Ovary (tissue), 3 donors: ENCODE results near the gene MRPL44.

Experiments
- CTCF ChIP-seq, 3 donors: fragments of 450-650 bp in 2 of 3; fragments of 200-600 bp in 1 of 3; IDR thresholded peaks; one replicate each; pipeline versions ENCODE4 v1.5.1 to v1.8.0; 2016 to 2022; ENCODE audit warnings: antibody characterized with exemption in 3 of 3, mild to moderate bottlenecking in 1 of 3
- EP300 ChIP-seq: sonication (generic); formaldehyde crosslinking; IDR thresholded peaks from one replicate; pipeline ENCODE4 v1.6.1; 2017; ENCODE audit warnings: antibody characterized with exemption
- POLR2A ChIP-seq: fragments of 450-650 bp; IDR thresholded peaks from one replicate; pipeline ENCODE4 v1.6.1; 2017; ENCODE audit warnings: antibody characterized with exemption, mild to moderate bottlenecking, moderate library complexity
- donor health status: DM: no; HTN: no; CAD: no.

DNA sequence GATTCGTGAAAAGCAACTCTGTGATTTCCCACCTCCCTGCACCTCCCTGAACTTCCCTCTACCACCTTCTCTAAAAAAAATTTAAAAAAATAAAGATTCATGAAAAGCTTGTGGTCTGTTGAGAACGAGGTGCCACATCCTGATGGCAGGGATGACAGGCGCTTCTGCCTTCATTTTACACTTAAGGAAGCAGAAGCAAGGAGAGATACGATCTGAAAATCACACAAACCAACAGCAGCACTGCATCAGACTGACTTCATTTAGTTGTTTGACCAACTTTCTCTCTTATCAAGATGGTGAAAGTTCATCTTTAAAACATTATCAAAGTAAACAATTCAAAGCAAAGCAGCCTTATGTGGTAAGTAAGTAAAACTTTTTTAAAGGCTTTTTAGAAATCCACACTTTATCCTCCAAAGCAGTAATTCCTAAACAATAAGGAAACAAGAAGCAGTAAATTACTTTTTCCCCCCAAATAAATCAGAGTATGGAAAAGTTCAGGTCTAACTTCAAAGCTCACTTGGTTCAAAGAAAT, 27.6 kb upstream of the MRPL44 start:
- TF ChIP-seq CTCF (IDR thresholded peaks at IDR 0.05) (no peak), EP300 (no peak), POLR2A (no peak)
